SK-N-SH (cell line): ENCODE measurements around the gene ADAMTS2. TPM values are rescaled to one million over a fixed set of nuclear protein-coding genes. Genes with fewer than 3 reads are reported as not detected.
A peak's percentile ranks its signal among the peaks of the same experiment; 100 is the strongest.

Experiments used
- CTCF ChIA-PET: fragments of 300-600, 350-600 bp; formaldehyde crosslinking; extraction: SDS; loops from one replicate; lab custom pipeline; 2021; lab: Yijun Ruan, JAX
- POLR2A ChIA-PET: fragments of 350-600 bp; sonication (Branson Sonifier 250); formaldehyde crosslinking; extraction: SDS; loops from one replicate; lab custom pipeline; 2020; ENCODE audit warnings: antibody characterized with exemption, inconsistent platforms; lab: Yijun Ruan, JAX
- DNase-seq: peaks from one replicate; pipeline ENCODE4 v3.0.0; 2012
- H2AFZ ChIP-seq: fragments of 200-600 bp; sonication (generic); 2 replicates; pipeline ENCODE4 v1.8.1; 2016; ENCODE audit warnings: antibody characterized with exemption, mild to moderate bottlenecking, low read depth
- H3F3A ChIP-seq: fragments of 200-600 bp; sonication (generic); replicated peaks from 2 replicates; pipeline ENCODE3; 2016; ENCODE audit warnings: antibody characterized with exemption, mild to moderate bottlenecking; ENCODE audit not compliant: insufficient read depth
- H3K27ac ChIP-seq, 2 experiments: fragments of 200-500 bp in 1 of 2; fragments of 200-600 bp in 1 of 2; sonication (Bioruptor generic) in 1 of 2; sonication (generic), shearing (Covaris generic) in 1 of 2; 2 replicates each; pipeline versions ENCODE4 v1.5.1 to v1.6.1; 2014 to 2016; ENCODE audit warnings: low read depth in 2 of 2, inconsistent platforms in 1 of 2, low read length in 1 of 2, mild to moderate bottlenecking in 1 of 2, mixed read lengths in 1 of 2
- H3K27me3 ChIP-seq: fragments of 200-600 bp; sonication (generic), shearing (Covaris generic); 2 replicates; pipeline ENCODE4 v1.6.1; 2016; ENCODE audit warnings: mixed run types; ENCODE audit not compliant: insufficient read depth
- H3K36me3 ChIP-seq, 2 experiments: fragments of 200-500 bp in 1 of 2; fragments of 200-600 bp in 1 of 2; sonication (Bioruptor generic) in 1 of 2; sonication (generic) in 1 of 2; replicated peaks in 1 of 2; 2 replicates each; pipeline versions ENCODE3 to v1.5.1; 2014 to 2016; ENCODE audit warnings: low read length in 1 of 2, mild to moderate bottlenecking in 1 of 2; ENCODE audit not compliant: insufficient read depth in 2 of 2, control insufficient read depth in 1 of 2
- H3K4me1 ChIP-seq, 2 experiments: fragments of 200-500 bp in 1 of 2; fragments of 200-600 bp in 1 of 2; sonication (Bioruptor generic) in 1 of 2; sonication (generic), shearing (Covaris generic) in 1 of 2; 2 replicates each; pipeline versions ENCODE4 v1.5.1 to v1.6.1; 2014 to 2016; ENCODE audit warnings: low read depth in 1 of 2, low read length in 1 of 2, mixed run types in 1 of 2; ENCODE audit not compliant: insufficient read depth in 2 of 2, control insufficient read depth in 1 of 2
- H3K4me2 ChIP-seq: fragments of 200-600 bp; sonication (generic), shearing (Covaris generic); 2 replicates; pipeline ENCODE4 v1.6.1; 2017; ENCODE audit warnings: mixed run types
- H3K4me3 ChIP-seq, 2 experiments: fragments of 200-500 bp in 1 of 2; fragments of 200-600 bp in 1 of 2; sonication (Bioruptor generic) in 1 of 2; sonication (generic), shearing (Covaris generic) in 1 of 2; 2 replicates each; pipeline versions ENCODE4 v1.5.1 to v1.8.1; 2014 to 2016; ENCODE audit warnings: low read depth in 2 of 2, inconsistent platforms in 1 of 2, low read length in 1 of 2, mild to moderate bottlenecking in 1 of 2, mixed read lengths in 1 of 2, moderate library complexity in 1 of 2
- H3K79me2 ChIP-seq: fragments of 200-600 bp; sonication (generic); 2 replicates; pipeline ENCODE4 v1.8.1; 2017; ENCODE audit warnings: mild to moderate bottlenecking; ENCODE audit not compliant: insufficient read depth
- H3K9ac ChIP-seq: fragments of 200-600 bp; sonication (generic); 2 replicates; pipeline ENCODE4 v1.6.1; 2017; ENCODE audit warnings: mixed run types
- H3K9me2 ChIP-seq: fragments of 200-600 bp; sonication (generic); 2 replicates; pipeline ENCODE4 v1.6.1; 2017; ENCODE audit warnings: mixed run types
- H3K9me3 ChIP-seq: fragments of 200-600 bp; sonication (generic); 2 replicates; pipeline ENCODE4 v1.6.1; 2017; ENCODE audit warnings: mixed run types, mild to moderate bottlenecking, moderate library complexity
- H4K20me1 ChIP-seq: fragments of 200-600 bp; sonication (generic); 2 replicates; pipeline ENCODE4 v1.6.1; 2017; ENCODE audit warnings: mild to moderate bottlenecking, mixed run types; ENCODE audit not compliant: insufficient read depth
- ELF1 ChIP-seq: IDR thresholded peaks from 2 replicates; pipeline ENCODE4 v1.4.0; 2012
- EP300 ChIP-seq, 2 experiments: IDR thresholded peaks; 2 replicates each; pipeline versions ENCODE4 v1.4.0 to v1.6.1; 2012; ENCODE audit warnings: borderline replicate concordance in 1 of 2, low read depth in 1 of 2, low read length in 1 of 2
- FOXM1 ChIP-seq: IDR thresholded peaks from 2 replicates; pipeline ENCODE4 v1.4.0; 2012; ENCODE audit warnings: low read depth, mild to moderate bottlenecking
- GABPA ChIP-seq: IDR thresholded peaks from 2 replicates; pipeline ENCODE4 v1.4.0; 2012; ENCODE audit warnings: low read depth, mild to moderate bottlenecking
- JUND ChIP-seq: IDR thresholded peaks from 2 replicates; pipeline ENCODE4 v1.4.0; 2012
- MAX ChIP-seq: IDR thresholded peaks from 2 replicates; pipeline ENCODE4 v1.4.0; 2012; ENCODE audit warnings: low read depth
- PBX3 ChIP-seq: IDR thresholded peaks from 2 replicates; pipeline ENCODE4; 2012
- RAD21 ChIP-seq: IDR thresholded peaks from 2 replicates; pipeline ENCODE4 v1.6.1; 2012; ENCODE audit warnings: mild to moderate bottlenecking, low read length
- RCOR1 ChIP-seq: fragments of 150-350 bp; IDR thresholded peaks from 2 replicates; pipeline ENCODE4 v1.6.1; 2017; ENCODE audit warnings: antibody characterized with exemption, low read length
- RFX5 ChIP-seq: IDR thresholded peaks from 2 replicates; pipeline ENCODE4 v1.6.1; 2012; ENCODE audit warnings: mild to moderate bottlenecking, improper control_type of control experiment, low read length
- TAF1 ChIP-seq: IDR thresholded peaks from 2 replicates; pipeline ENCODE4 v1.6.1; 2012; ENCODE audit warnings: low read depth, mild to moderate bottlenecking, low read length, moderate library complexity, borderline replicate concordance
- YY1 ChIP-seq: IDR thresholded peaks from 2 replicates; pipeline ENCODE4 v1.4.0; 2012; ENCODE audit warnings: low read depth, mild to moderate bottlenecking
- ZBTB33 ChIP-seq: IDR thresholded peaks from 2 replicates; pipeline ENCODE4 v1.4.0; 2012; ENCODE audit warnings: low read depth, borderline replicate concordance
- WGBS: methylation state at CpG from one replicate; pipeline ENCODE4 v1.1.6; 2017; ENCODE audit warnings: low lambda C conversion rate; 5-methylcytosine and 5-hydroxymethylcytosine counted together
- polyA plus RNA-seq, 3 experiments: library from polyadenylated mRNA; depleted of rRNA; stranded (reverse); fragments of >200 nt; gene quantifications; 2 replicates each; pipeline ENCODE4 v1.2.3, GENCODE V29; 2012

ADAMTS2 gene
- polyA plus RNA-seq, 1 of the 3 experiments (the other 2 are of a cell fraction): 0.12 TPM

- H3F3A ChIP-seq: no peaks in the 10 kb centered on the region
- no peak for DNase-seq
- WGBS: 26% methylated on average over 4 of the region's 9 CpGs
- H3K36me3 ChIP-seq: no peaks in the 10 kb centered on the region
- no peak overlapping the region for H3K9ac ChIP-seq
- CTCF ChIA-PET: interaction anchor here (1.1 to 1.7 kb wide), 5 partner anchors 14 to 183 kb away, joined by 3 to 9 read pairs (median 4); no protein-coding TSS in a partner anchor
- H4K20me1 ChIP-seq: no peaks in the 10 kb centered on the region
- H3K27me3 ChIP-seq: no peaks in the 10 kb centered on the region
- H3K4me1 ChIP-seq: peaks cover 0 to 75% of the 10 kb centered on the region in 2 experiments; a peak in 2 of 4 replicates
- TF ChIP-seq RAD21 (no peak), TAF1 (no peak), FOXM1 (no peak), GABPA (no peak), RCOR1 (no peak), MAX (no peak), YY1 (no peak), JUND (no peak), ELF1 (no peak), PBX3 (no peak), RFX5 (no peak)
- TF ChIP-seq, all 33 proteins: peak for 0
- Histone ChIP-seq H3K9me3 (no peaks in the 10 kb centered on the region; the same call in 1 of the 2 replicates), H3K4me3 (no peak overlapping the region), H3K27ac (peak overlapping the region in 1 of 2 experiments; percentile 99; a peak in 2 of 4 replicates), H2AFZ (no peak overlapping the region), H3K4me2 (no peak overlapping the region), H3K79me2 (no peaks in the 10 kb centered on the region), H3K9me2 (no peaks in the 10 kb centered on the region)
- POLR2A ChIA-PET: interaction anchor here (1.4 to 1.8 kb wide), 2 partner anchors 23 to 25 kb away, joined by 6 read pairs; no protein-coding TSS in a partner anchor
Observed at GRCh38 chr5:179310439-179311090, 34.7 kb downstream of the ADAMTS2 start.

- Histone ChIP-seq H3K36me3 (no peaks in the 10 kb centered on the region), H3K9ac (no peak overlapping the region), H3K4me2 (no peak overlapping the region), H3K4me3 (no peak overlapping the region), H3K79me2 (no peaks in the 10 kb centered on the region), H3F3A (no peaks in the 10 kb centered on the region), H3K9me2 (no peaks in the 10 kb centered on the region), H2AFZ (no peak overlapping the region), H3K9me3 (no peaks in the 10 kb centered on the region; the same call in 1 of the 2 replicates), H3K27me3 (no peaks in the 10 kb centered on the region), H3K27ac (peak overlapping the region in 1 of 2 experiments; percentile 99; a peak in 2 of 4 replicates), H4K20me1 (no peaks in the 10 kb centered on the region), H3K4me1 (peaks cover 0 to 68% of the 10 kb centered on the region in 2 experiments; a peak in 2 of 4 replicates)
- no peak for DNase-seq
- CTCF ChIA-PET: interaction anchor here (1.0 to 1.7 kb wide), 4 partner anchors 24 to 43 kb away, joined by 3 to 9 read pairs (median 5); no protein-coding TSS in a partner anchor
- WGBS: 22% methylated on average over 5 of the region's 10 CpGs
- TF ChIP-seq ZBTB33: no peak
- TF ChIP-seq EP300 (IDR thresholded peaks at IDR 0.05; ENCODE audit: borderline replicate concordance in 1 of 2, low read depth in 1 of 2, low read length in 1 of 2): no peak
- POLR2A ChIA-PET: no interaction called here
Observed at GRCh38 chr5:179309751-179310320, 35.4 kb downstream of the ADAMTS2 start.
